ENCODE measurements around the gene PHLPP1.

- TF ChIP-seq MAX (IDR thresholded peaks at IDR 0.05; ENCODE audit: low read depth, low read length) (no peak), CTCF (IDR thresholded peaks at IDR 0.05; ENCODE audit: low read depth, low read length) (no peak)
Observed at GRCh38 chr18:62878305-62878704, 163.0 kb downstream of the PHLPP1 start.

All from NB4 (cell line).